GM12872 (cell line): Measurements from ENCODE around the gene TNNT1.

Experiments used
- TF ChIP-seq, protein P1 (sequence below): IDR thresholded peaks from 3 replicates; pipeline ENCODE4 v1.5.1; 2011; ENCODE audit warnings: low read depth, mild to moderate bottlenecking, low read length, moderate library complexity; ENCODE audit not compliant: insufficient read depth

The TNNT1 gene

DNA sequence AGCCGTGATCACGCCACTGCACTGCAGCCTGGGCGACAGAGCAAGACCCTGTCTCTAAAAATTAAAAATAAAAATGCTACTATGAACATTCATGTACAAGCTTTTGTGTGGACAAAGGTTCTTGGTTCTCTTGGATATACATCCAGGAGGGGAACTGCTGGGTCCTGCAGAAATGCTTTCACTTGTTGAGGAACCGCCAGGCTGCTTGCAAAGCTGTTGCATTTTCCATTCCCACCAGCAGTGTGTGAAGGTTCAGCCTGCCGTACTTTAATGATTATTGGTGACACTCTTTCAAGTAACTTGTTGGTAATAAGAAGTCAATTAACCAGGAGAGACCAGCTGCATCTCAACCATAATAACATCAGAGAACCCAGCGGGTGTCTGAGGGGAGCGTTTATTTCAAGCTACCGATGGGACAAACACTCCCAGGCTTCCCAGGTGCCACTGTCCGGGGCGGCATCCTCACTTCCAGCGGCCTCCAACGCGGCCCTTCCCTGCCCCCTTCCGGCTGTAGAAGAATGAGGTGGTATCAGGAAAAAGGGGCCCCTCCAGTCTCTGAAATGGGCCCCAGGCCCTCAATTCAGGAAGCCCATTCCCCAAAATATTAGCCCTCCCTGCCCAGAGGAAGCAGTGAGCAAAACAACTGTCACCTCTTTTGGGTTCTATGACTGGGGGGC is 16.4 kb downstream of the TNNT1 start:
- TF ChIP-seq, protein P1, sequence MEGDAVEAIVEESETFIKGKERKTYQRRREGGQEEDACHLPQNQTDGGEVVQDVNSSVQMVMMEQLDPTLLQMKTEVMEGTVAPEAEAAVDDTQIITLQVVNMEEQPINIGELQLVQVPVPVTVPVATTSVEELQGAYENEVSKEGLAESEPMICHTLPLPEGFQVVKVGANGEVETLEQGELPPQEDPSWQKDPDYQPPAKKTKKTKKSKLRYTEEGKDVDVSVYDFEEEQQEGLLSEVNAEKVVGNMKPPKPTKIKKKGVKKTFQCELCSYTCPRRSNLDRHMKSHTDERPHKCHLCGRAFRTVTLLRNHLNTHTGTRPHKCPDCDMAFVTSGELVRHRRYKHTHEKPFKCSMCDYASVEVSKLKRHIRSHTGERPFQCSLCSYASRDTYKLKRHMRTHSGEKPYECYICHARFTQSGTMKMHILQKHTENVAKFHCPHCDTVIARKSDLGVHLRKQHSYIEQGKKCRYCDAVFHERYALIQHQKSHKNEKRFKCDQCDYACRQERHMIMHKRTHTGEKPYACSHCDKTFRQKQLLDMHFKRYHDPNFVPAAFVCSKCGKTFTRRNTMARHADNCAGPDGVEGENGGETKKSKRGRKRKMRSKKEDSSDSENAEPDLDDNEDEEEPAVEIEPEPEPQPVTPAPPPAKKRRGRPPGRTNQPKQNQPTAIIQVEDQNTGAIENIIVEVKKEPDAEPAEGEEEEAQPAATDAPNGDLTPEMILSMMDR: peak; percentile 39; the same call in 2 of the 3 replicates

DNA sequence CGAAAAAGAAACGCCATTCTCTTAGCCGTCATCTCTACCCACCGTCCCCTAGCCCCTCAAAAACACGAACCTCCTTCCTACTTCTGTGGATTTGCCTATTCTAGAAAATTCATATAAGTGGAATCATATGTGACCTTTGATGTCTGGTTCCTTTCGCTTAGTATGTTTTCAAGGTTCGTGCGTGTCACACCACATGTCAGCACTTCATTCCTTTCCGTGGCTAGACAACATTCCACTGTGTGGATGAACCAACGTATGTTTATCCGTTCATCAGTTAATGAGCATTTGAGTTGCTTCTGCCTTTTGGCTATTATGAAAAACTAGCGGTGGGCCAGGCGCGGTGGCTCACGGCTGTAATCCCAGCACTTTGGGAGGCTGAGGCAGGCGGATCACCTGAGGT is 17.6 kb downstream of the TNNT1 start:
- TF ChIP-seq, protein P1: no peak

DNA sequence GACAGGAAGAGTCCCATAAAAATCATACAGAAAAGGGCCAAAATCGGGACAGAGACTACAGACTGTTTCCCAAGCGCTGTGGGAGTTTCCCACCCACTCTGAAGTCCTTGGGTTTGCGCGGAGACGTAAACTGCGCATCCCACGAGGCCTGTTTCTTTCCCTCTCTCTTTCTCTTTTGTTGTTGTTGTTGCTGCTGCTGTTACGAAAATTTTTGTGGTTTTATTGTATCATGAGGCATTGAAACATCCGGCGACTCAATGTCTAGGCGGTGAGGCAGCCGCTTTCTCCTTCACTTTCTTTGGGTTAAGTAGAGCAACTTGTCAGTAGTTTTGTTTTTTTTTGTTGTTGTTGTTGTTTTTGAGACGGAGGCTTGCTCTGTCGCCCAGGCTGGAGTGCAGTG is 30.0 kb downstream of the TNNT1 start:
- TF ChIP-seq, protein P1: no peak

DNA sequence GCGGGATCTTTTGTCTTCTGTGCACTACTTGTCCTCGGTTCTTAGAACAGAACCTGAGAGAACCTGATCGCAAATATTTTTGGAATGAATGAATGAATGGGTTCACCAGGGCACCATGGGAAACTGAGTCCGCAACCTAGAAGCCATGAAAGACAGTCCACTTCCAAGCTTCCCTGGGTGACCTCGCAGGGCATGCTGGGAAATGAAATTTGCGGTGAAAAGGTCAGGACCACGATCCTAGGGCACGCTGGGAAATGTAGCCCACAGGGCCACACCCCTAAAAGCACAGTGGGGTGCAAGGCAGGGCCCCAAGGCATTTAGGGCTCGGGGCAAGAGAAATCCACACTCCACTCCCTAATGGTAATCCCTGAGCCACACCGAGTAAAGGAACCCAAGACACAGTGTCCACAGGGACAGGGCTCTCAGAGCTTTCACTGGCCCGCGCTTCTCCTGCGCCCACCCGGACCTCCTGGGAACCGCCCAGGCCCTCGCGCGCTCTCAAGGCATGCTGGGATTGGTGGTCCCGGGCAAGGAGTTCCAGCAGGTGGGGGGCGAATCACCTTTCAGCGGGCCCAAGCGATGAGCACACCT is 30.5 kb downstream of the TNNT1 start:
- TF ChIP-seq, protein P1: no peak

DNA sequence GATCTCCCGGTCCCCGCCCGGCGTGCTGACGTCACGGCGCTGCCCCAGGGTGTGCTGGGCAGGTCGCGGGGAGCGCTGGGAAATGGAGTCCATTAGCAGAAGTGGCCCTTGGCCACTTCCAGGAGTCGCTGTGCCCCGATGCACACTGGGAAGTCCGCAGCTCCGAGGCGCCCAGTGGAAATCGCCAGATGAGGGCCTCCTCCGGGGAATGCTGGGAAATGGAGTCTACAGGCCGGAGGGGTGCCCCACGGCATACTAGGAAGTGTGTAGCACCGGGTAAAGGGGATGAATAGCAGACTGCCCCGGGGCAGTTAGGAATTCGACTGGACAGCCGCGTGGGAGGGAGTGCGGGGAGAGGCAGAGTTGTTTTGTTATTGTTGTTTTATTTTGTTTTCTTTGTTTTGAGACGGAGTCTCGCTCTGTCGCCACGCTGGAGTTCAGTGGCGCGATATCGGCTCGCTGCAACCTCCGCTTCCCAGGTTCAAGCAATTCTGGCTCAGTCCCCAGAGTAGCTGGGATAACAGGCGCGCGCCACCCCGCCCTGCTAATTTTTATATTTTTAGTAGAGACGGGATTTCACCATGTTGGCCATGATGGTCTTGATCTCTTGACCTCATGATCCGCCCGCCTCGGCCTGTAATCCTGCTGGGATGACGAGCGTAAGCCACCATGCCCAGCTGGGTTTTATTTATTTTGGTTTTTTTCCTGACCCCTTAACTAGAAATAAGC is 31.2 kb downstream of the TNNT1 start:
- TF ChIP-seq, protein P1: no peak

DNA sequence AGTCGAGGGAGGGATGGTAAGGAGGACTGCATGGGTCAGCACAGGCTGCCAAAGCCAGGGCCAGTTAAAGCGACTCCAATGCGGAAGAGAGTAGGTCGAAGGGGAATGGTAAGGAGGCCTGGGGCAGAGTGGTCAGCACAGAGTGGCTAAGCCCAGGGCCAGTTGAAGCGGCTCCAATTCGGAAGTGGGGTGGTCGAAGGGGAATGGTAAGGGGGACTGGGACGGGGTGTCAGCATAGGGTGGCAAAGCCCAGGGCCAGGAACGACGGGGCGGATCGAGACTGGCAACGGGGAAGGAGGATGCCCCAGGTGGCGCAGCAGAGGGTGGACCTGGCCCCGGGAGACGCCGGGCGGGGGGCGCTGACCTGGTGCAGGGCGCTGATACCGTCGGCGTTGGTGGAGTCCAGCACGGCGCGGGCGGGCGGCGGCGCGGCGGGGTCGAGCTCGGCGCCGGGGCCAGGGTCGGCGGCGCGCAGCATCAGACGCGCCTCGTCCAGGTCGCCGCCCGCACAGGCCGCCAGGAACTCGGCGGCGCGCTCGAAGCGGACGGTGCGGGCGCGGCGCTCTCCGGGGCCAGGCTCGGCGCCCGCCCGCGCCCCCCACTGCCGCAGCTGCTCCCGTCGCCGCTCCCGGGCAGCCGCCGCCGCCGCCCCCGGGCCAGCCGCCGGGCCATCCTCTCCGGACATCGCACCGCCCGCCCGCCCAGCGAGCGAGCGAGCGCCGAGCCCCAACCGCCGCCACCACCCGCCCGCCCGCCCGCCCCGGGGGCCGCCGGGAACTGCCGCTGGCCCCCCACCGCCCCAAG is 31.9 kb downstream of the TNNT1 start, which contains the start of gene PPP1R12C:
PPP1R12C (minus strand) TSS at position 779 of the 804 bp plus-strand sequence; CDS start at position 685, 94 bp downstream.
- TF ChIP-seq, protein P1: no peak
